Fibroblast of lung (primary cell): ENCODE measurements around the gene MGAT1. TPM values are rescaled to one million over a fixed set of nuclear protein-coding genes. Genes with fewer than 3 reads are reported as not detected.
A peak's percentile ranks its signal among the peaks of the same experiment; 100 is the strongest.
"Not testable (repeated sequence)": the region's sequence is repeated elsewhere in the genome, so short reads cannot be mapped to it uniquely, and the experiment has no call there.

Experiments
- DNase-seq, 2 donors: peaks; one replicate each; pipeline versions ENCODE4 v3.0.0 to v3.0.0-alpha.2; 2010; ENCODE audit warnings: low read depth in 2 of 2
- H2AFZ ChIP-seq: 2 replicates; pipeline ENCODE4 v1.5.1; 2012; ENCODE audit warnings: low read length, control low read depth, inconsistent platforms
- H3K27ac ChIP-seq: 2 replicates; pipeline ENCODE4 v1.5.1; 2011; ENCODE audit warnings: low read length, control low read depth; ENCODE audit not compliant: insufficient read depth
- H3K27me3 ChIP-seq: 2 replicates; pipeline ENCODE4 v1.5.1; 2011; ENCODE audit warnings: mild to moderate bottlenecking, low read length; ENCODE audit not compliant: control insufficient read depth, insufficient read depth
- H3K36me3 ChIP-seq: 2 replicates; pipeline ENCODE4 v1.5.1; 2011; ENCODE audit warnings: low read length; ENCODE audit not compliant: control insufficient read depth, insufficient read depth
- H3K4me1 ChIP-seq: 2 replicates; pipeline ENCODE4 v1.5.1; 2011; ENCODE audit warnings: low read length; ENCODE audit not compliant: control insufficient read depth, insufficient read depth; ENCODE audit errors: extremely low read depth
- H3K4me2 ChIP-seq: 2 replicates; pipeline ENCODE4 v1.5.1; 2011; ENCODE audit warnings: low read length, control low read depth; ENCODE audit not compliant: insufficient read depth; ENCODE audit errors: extremely low read depth
- H3K4me3 ChIP-seq, 4 experiments: fragments of 200-600 bp in 1 of 4; sonication (generic) in 1 of 4; replicated peaks in 1 of 4; 2 replicates each; pipeline ENCODE4 v1.5.1; 2011 to 2016; ENCODE audit warnings: low read length in 4 of 4, low read depth in 3 of 4, mild to moderate bottlenecking in 3 of 4, control low read depth in 2 of 4, inconsistent platforms in 1 of 4, mixed read lengths in 1 of 4; ENCODE audit not compliant: insufficient read depth in 1 of 4; ENCODE audit errors: control extremely low read depth in 1 of 4
- H3K79me2 ChIP-seq: 2 replicates; pipeline ENCODE4 v1.5.1; 2012; ENCODE audit warnings: mild to moderate bottlenecking, low read length, inconsistent platforms; ENCODE audit not compliant: control insufficient read depth, insufficient read depth
- H3K9ac ChIP-seq: 2 replicates; pipeline ENCODE4 v1.5.1; 2011; ENCODE audit warnings: mild to moderate bottlenecking, low read length, control low read depth; ENCODE audit not compliant: insufficient read depth
- H3K9me3 ChIP-seq: 2 replicates; pipeline ENCODE4 v1.5.1; 2012; ENCODE audit warnings: low read depth, low read length; ENCODE audit not compliant: control insufficient read depth, insufficient read depth
- H4K20me1 ChIP-seq: 2 replicates; pipeline ENCODE4 v1.5.1; 2011; ENCODE audit warnings: low read length; ENCODE audit not compliant: control insufficient read depth, insufficient read depth; ENCODE audit errors: extremely low read depth
- CTCF ChIP-seq, 2 donors: IDR thresholded peaks in 1 of 2; conservative IDR thresholded peaks in 1 of 2; 1 replicate in 1 of 2; 2 replicates in 1 of 2; pipeline ENCODE4 v1.5.1; 2011 to 2012; ENCODE audit warnings: low read length in 2 of 2, control low read depth in 1 of 2, inconsistent platforms in 1 of 2, low read depth in 1 of 2, mild to moderate bottlenecking in 1 of 2
- EZH2 ChIP-seq: IDR thresholded peaks from 2 replicates; pipeline ENCODE4 v1.5.1; 2012; ENCODE audit warnings: low read length, control low read depth, mild to moderate bottlenecking; ENCODE audit errors: missing control alignments
- polyA plus RNA-seq, 2 donors: library from polyadenylated mRNA; depleted of rRNA in 1 of 2; stranded (reverse) in 1 of 2; unstranded in 1 of 2; fragments of >200 nt; gene quantifications; 2 replicates each; pipeline ENCODE4 v1.2.1, GENCODE V29; 2011 to 2012; ENCODE audit warnings: missing spikeins in 1 of 2
- total RNA-seq: library from RNA; depleted of rRNA; stranded (reverse); fragments of >200 nt; gene quantifications from 2 replicates; pipeline ENCODE4 v1.2.1, GENCODE V29; 2014

MGAT1 gene
- total and polyA plus RNA-seq, 2 donors (not counting 1 experiment from before 2014, with no cell fraction given): 72.5 to 90.4 TPM

- DNase-seq: no peak
- Histone ChIP-seq H3K4me3 (no peak overlapping the region), H3K4me2 (no peak overlapping the region), H3K27ac (no peak overlapping the region), H3K4me1 (peaks cover 28% of the 10 kb centered on the region), H2AFZ (no peak overlapping the region), H3K27me3 (no peaks in the 10 kb centered on the region), H3K79me2 (peaks cover 43% of the 10 kb centered on the region), H3K9me3 (no peaks in the 10 kb centered on the region), H4K20me1 (peaks cover 4% of the 10 kb centered on the region), H3K9ac (no peak overlapping the region), H3K36me3 (peaks cover 22% of the 10 kb centered on the region)
- TF ChIP-seq CTCF (conservative IDR thresholded peaks at IDR 0.05 in 1 of 2, IDR thresholded peaks at IDR 0.05 in 1 of 2; ENCODE audit: low read depth in 1 of 2, low read length in 2 of 2): no peak
- no peak for TF ChIP-seq EZH2
Observed at GRCh38 chr5:180790020-180790419, 12.6 kb downstream of the MGAT1 start.

DNA sequence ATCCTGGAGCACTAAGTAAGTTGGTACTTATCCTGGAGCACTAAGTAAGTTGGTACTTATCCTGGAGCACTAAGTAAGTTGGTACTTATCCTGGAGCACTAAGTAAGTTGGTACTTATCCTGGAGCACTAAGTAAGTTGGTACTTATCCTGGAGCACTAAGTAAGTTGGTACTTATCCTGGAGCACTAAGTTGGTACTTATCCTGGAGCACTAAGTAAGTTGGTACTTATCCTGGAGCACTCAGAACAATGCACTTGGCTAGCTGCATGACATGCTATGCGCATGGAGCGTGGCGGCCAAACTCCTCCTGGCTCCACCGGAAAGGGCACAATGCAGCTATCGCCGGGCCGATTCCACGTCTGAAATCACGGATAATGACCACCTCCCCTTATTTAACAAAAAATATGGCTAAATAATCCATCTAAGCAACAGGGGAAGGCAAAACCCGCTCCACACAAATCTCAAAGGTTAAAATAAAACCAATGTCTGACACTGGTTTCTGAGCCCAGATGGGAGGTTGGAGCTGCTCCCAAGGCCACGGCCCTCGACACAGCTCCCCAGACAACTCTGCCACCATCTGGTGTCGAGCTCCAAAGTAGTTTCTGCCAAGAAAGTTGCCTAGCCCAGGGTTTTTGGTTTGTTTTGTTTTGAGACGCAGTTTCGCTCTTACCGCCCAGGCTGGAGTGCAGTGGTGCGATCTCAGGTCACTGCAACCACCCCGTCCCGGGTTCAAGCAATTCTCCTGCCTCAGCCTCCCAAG lies 13.8 kb downstream of the MGAT1 start:
- not testable (repeated sequence) for H3K27me3 ChIP-seq, H3K9ac ChIP-seq, DNase-seq, H2AFZ ChIP-seq, H3K4me3 ChIP-seq, H3K27ac ChIP-seq, H4K20me1 ChIP-seq, H3K4me2 ChIP-seq, H3K9me3 ChIP-seq
- peaks cover 31% of the 10 kb centered on the region for H3K4me1 ChIP-seq
- peaks cover 22% of the 10 kb centered on the region for H3K36me3 ChIP-seq
- H3K79me2 ChIP-seq: peaks cover 32% of the 10 kb centered on the region

GRCh38 chr5:180787711-180788431 lies 14.7 kb downstream of the MGAT1 start:
- Histone ChIP-seq H3K4me1 (peaks cover 31% of the 10 kb centered on the region), H3K27me3 (no peaks in the 10 kb centered on the region), H3K27ac (peak overlapping the region; percentile 19), H2AFZ (no peak overlapping the region), H3K4me3 (no peak overlapping the region), H4K20me1 (no peaks in the 10 kb centered on the region), H3K4me2 (no peak overlapping the region), H3K79me2 (peaks cover 24% of the 10 kb centered on the region), H3K9ac (no peak overlapping the region), H3K9me3 (no peaks in the 10 kb centered on the region), H3K36me3 (peaks cover 20% of the 10 kb centered on the region)
- TF ChIP-seq EZH2 (no peak), CTCF (conservative IDR thresholded peaks at IDR 0.05 in 1 of 2, IDR thresholded peaks at IDR 0.05 in 1 of 2; ENCODE audit: low read depth in 1 of 2, low read length in 2 of 2) (no peak)
- DNase-seq: peak in 1 of 2 donors; percentile 50
